ENCODE measurements around the gene APBA1. TPM values are rescaled to one million over a fixed set of nuclear protein-coding genes. Genes with fewer than 3 reads are reported as not detected.

APBA1 gene
- total RNA-seq, 1 experiment from 2014 or later = 1.8 TPM

DNA sequence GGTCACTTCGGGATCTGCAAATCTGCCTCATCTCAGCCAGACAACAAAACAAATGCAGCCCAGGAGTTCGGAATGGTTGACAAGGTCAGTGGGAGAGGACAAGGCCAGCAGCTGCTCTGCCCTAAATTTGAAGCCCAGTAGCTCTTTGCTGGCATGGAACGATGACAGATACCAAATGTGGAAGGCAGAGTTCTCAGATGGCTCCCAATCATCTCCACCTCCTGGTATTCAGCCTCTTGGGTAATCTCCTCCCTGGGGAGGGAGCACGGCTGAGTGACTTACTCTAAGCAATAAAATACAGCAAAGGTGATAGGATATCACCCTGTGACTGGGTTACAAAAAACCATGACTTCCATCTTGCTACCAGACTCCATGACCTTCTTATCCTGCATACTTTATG, 174.4 kb downstream of the APBA1 start:
- no peak overlapping the region for H3K18ac ChIP-seq (ENCODE audit: insufficient read length, low read depth, low read length)
- no peaks in the 10 kb centered on the region for H3K27me3 ChIP-seq (ENCODE audit: insufficient read depth, low read length)
- no peak overlapping the region for H2BK120ac ChIP-seq (ENCODE audit: low read depth, low read length, poor library complexity, severe bottlenecking)
- H3K23ac ChIP-seq (ENCODE audit: insufficient read length, low read depth, low read length) = no peak overlapping the region
- no CpG with 5 or more reads among the region's 4 CpGs for WGBS (ENCODE audit: extremely low coverage, insufficient read length, low lambda C conversion rate)
- H3K56ac ChIP-seq (ENCODE audit: insufficient read length, low read depth, low read length) = no peak overlapping the region
- no peaks in the 10 kb centered on the region for H3K9me3 Mint-ChIP-seq
- no peak overlapping the region for H3K14ac ChIP-seq (ENCODE audit: insufficient read depth, low read length)
- no peak overlapping the region for H3K4me3 Mint-ChIP-seq
- H3K36me3 Mint-ChIP-seq (ENCODE audit: insufficient read depth in 1 of 3, low read depth in 3 of 3) = no peaks in the 10 kb centered on the region; a peak in 1 of 7 replicates
- H3K9me3 ChIP-seq (ENCODE audit: control insufficient read depth, low read depth, low read length) = no peaks in the 10 kb centered on the region
- H3K4me1 ChIP-seq (ENCODE audit: insufficient read depth, low read length) = no peaks in the 10 kb centered on the region
- TF ChIP-seq CTCF (conservative IDR thresholded peaks at IDR 0.05) = no peak
- H3K79me2 ChIP-seq (ENCODE audit: insufficient read depth, low read length) = no peaks in the 10 kb centered on the region
- no peak overlapping the region for H4K8ac ChIP-seq (replicated peaks; ENCODE audit: insufficient read length, low read depth, low read length)
- H3K27me3 Mint-ChIP-seq (ENCODE audit: low read depth) = peaks cover 6% of the 10 kb centered on the region
- no peaks in the 10 kb centered on the region for H4K20me1 ChIP-seq (ENCODE audit: control insufficient read depth, insufficient read depth, insufficient read length)
- no peak overlapping the region for H3K27ac Mint-ChIP-seq
- no peak overlapping the region for H2BK5ac ChIP-seq (ENCODE audit: insufficient read length, low read length)
- no peak for DNase-seq
- H2BK12ac ChIP-seq (ENCODE audit: insufficient read length, low read depth, low read length) = no peak overlapping the region
- no peaks in the 10 kb centered on the region for H3K79me1 ChIP-seq (ENCODE audit: insufficient read depth, low read depth, low read length, poor library complexity, severe bottlenecking)
- H4K5ac ChIP-seq (ENCODE audit: insufficient read length, low read depth, low read length) = no peak overlapping the region
- H3K9ac ChIP-seq (ENCODE audit: extremely low read depth, insufficient read length, low read length) = no peak overlapping the region
- H4K91ac ChIP-seq (ENCODE audit: insufficient read length, low read depth, low read length) = no peak overlapping the region
- H2AFZ ChIP-seq (ENCODE audit: low read length) = no peak overlapping the region
- no peaks in the 10 kb centered on the region for H3K23me2 ChIP-seq (ENCODE audit: insufficient read length, low read depth, low read length, poor library complexity, severe bottlenecking)
- H3K27ac ChIP-seq (ENCODE audit: insufficient read length, low read depth, low read length) = no peak overlapping the region
- no peak overlapping the region for H3K4me2 ChIP-seq (ENCODE audit: insufficient read depth, insufficient read length, low read length)
- H3K4me1 Mint-ChIP-seq = peaks cover 22 to 23% of the 10 kb centered on the region in 2 experiments
- no peak overlapping the region for H2BK20ac ChIP-seq (ENCODE audit: low read depth, low read length, poor library complexity, severe bottlenecking)
- H3K4ac ChIP-seq (ENCODE audit: low read depth, low read length) = no peak overlapping the region
- H2AK5ac ChIP-seq (ENCODE audit: insufficient read length, low read length) = no peak overlapping the region
- no peak overlapping the region for H3T11ph ChIP-seq (ENCODE audit: low read length)
- H2BK15ac ChIP-seq (ENCODE audit: low read depth, low read length) = no peak overlapping the region

Measured in H9 (cell line).